ENCODE measurements around the gene HSPH1. TPM values are rescaled to one million over a fixed set of nuclear protein-coding genes. Genes with fewer than 3 reads are reported as not detected.

The HSPH1 gene
- total and polyA plus RNA-seq, 10 of the 15 experiments (the other 5 are each of a cell fraction or from before 2014, with no cell fraction given): 40.2 to 159 (median 92.6) TPM

- intact Hi-C loops (cut with micrococcal nuclease; ENCODE audit: unreplicated experiment) (loop anchor here (2.0 kb wide), 1 partner anchor 14 kb away; no protein-coding TSS in a partner anchor), in situ Hi-C loops (cut with MboI) (loop anchor here (25.0 kb wide), 1 partner anchor 1387 kb away; the partner anchor contains the start of gene N4BP2L2)
- Histone ChIP-seq H3K4me1 (ENCODE audit: control insufficient read depth, insufficient read depth, low read length) (no peaks in the 10 kb centered on the region), H4K20me1 (ENCODE audit: control insufficient read depth, insufficient read depth) (no peaks in the 10 kb centered on the region), H2AFZ (ENCODE audit: control insufficient read depth, low read depth, low read length) (no peak overlapping the region), H3K27ac (ENCODE audit: control insufficient read depth, insufficient read depth) (no peak overlapping the region), H3K4me3 (no peak overlapping the region), H3K4me2 (ENCODE audit: control insufficient read depth, insufficient read depth) (no peak overlapping the region), H3K9me3 (replicated peaks; ENCODE audit: control insufficient read depth, insufficient read depth, low read length) (no peaks in the 10 kb centered on the region), H3K79me2 (ENCODE audit: control insufficient read depth, insufficient read depth, low read length) (no peaks in the 10 kb centered on the region; the same call in 1 of the 2 replicates), H3K36me3 (ENCODE audit: control insufficient read depth in 2 of 2, insufficient read depth in 2 of 2, low read length in 1 of 2) (peaks cover 5 to 35% of the 10 kb centered on the region in 2 experiments), H3K27me3 (replicated peaks in 1 of 2; ENCODE audit: control insufficient read depth in 2 of 2, insufficient read depth in 2 of 2, low read length in 1 of 2) (no peaks in the 10 kb centered on the region), H3K9ac (ENCODE audit: control insufficient read depth, insufficient read depth, low read length) (no peak overlapping the region)
- POLR2A ChIA-PET: interaction anchor here (1.3 kb wide), 1 partner anchor 10 kb away, joined by 5 read pairs; no protein-coding TSS in a partner anchor
- SMC1A ChIA-PET (ENCODE audit: uncharacterized antibody, unreplicated experiment): interaction anchor here (1.0 to 4.2 kb wide), 6 partner anchors 9 to 106 kb away, joined by 3 to 22 read pairs (median 4); no protein-coding TSS in a partner anchor
- RAD21 ChIA-PET (ENCODE audit: unreplicated experiment): interaction anchor here (1.2 to 1.4 kb wide), 2 partner anchors 10 to 13 kb away, joined by 3 read pairs; no protein-coding TSS in a partner anchor
- FAIRE-seq (no peak), DNase-seq (ENCODE audit: low read depth, low spot score) (no peak), ATAC-seq (peak; percentile 29; the same call in 2 of the 3 replicates)
- no peak for TF ChIP-seq MLLT1 (IDR thresholded peaks at IDR 0.05)
- no peak for TF ChIP-seq MTA3 (IDR thresholded peaks at IDR 0.05; ENCODE audit: borderline replicate concordance, low read length)
- no peak for TF ChIP-seq RAD51 (IDR thresholded peaks at IDR 0.05)
- no peak for TF ChIP-seq PML (IDR thresholded peaks at IDR 0.05; ENCODE audit: low read length)
- TF ChIP-seq NR2C1 (IDR thresholded peaks at IDR 0.05): no peak
- TF ChIP-seq HDAC6 (IDR thresholded peaks at IDR 0.05; ENCODE audit: unreplicated experiment): no peak
- TF ChIP-seq KAT2A (conservative IDR thresholded peaks at IDR 0.05; ENCODE audit: control insufficient read depth, low read depth, low read length): no peak
- TF ChIP-seq SIN3A (IDR thresholded peaks at IDR 0.05; ENCODE audit: low read depth, low read length): no peak
- no peak for TF ChIP-seq BACH1 (IDR thresholded peaks at IDR 0.05; ENCODE audit: borderline replicate concordance)
- WGBS (ENCODE audit: insufficient coverage, insufficient replicate concordance, low lambda C conversion rate, missing lambda C conversion rate): 82% methylated on average over 4 of the region's 4 CpGs
- no TSS peak for BruUV-seq (replicated peaks)
- CTCF ChIA-PET: interaction anchor here (1.1 to 4.2 kb wide), 3 partner anchors 10 to 26 kb away, joined by 3 to 21 read pairs (median 4); no protein-coding TSS in a partner anchor
Observed at GRCh38 chr13:31150315-31150985, 11.3 kb downstream of the HSPH1 start.
